Fibroblast of skin of right biceps (primary cell): ENCODE measurements around the gene SERPINA10.
A peak's percentile ranks its signal among the peaks of the same experiment; 100 is the strongest.

ENCODE experiments used
- DNase-seq: peaks from one replicate; pipeline ENCODE4 v3.0.0-alpha.2; 2013

Gene SERPINA10

GRCh38 chr14:94292872-94293577, at the start of gene SERPINA10:
Gene SERPINA10, minus strand, starts transcription at chr14:94293268. Its CDS starts 2,675 bp downstream, at chr14:94290593.
- DNase-seq: no peak

GRCh38 chr14:94342334-94342934, 49.4 kb upstream of the SERPINA10 start:
- DNase-seq: peak; percentile 100

- no peak for DNase-seq
These were observed 48.7 kb upstream of the SERPINA10 start for GRCh38 chr14:94341656-94342333.

- DNase-seq: no peak
These were observed 47.5 kb upstream of the SERPINA10 start for GRCh38 chr14:94340533-94340932.

- no peak for DNase-seq
These were observed 45.0 kb upstream of the SERPINA10 start for GRCh38 chr14:94338023-94338422.

GRCh38 chr14:94337274-94337673, 44.2 kb upstream of the SERPINA10 start:
- DNase-seq: peak; percentile 71

GRCh38 chr14:94334872-94335271, 41.8 kb upstream of the SERPINA10 start:
- no peak for DNase-seq

GRCh38 chr14:94332587-94332986, 39.5 kb upstream of the SERPINA10 start:
- DNase-seq: no peak

GRCh38 chr14:94332063-94332583, 39.1 kb upstream of the SERPINA10 start:
- DNase-seq: no peak

GRCh38 chr14:94331462-94331861, 38.4 kb upstream of the SERPINA10 start:
- no peak for DNase-seq

GRCh38 chr14:94330857-94331256, 37.8 kb upstream of the SERPINA10 start:
- DNase-seq: no peak

- DNase-seq: no peak
These were observed 37.4 kb upstream of the SERPINA10 start for GRCh38 chr14:94330432-94330831.

- DNase-seq: no peak
These were observed 36.8 kb upstream of the SERPINA10 start for GRCh38 chr14:94329857-94330256.

- no peak for DNase-seq
These were observed 35.1 kb upstream of the SERPINA10 start for GRCh38 chr14:94328196-94328595.

GRCh38 chr14:94322648-94323570, 29.8 kb upstream of the SERPINA10 start, which contains the start of gene SERPINA6:
Gene SERPINA6, minus strand, starts transcription at chr14:94323336. Its CDS starts 8,688 bp downstream, at chr14:94314648.
- DNase-seq: peak; percentile 39

- no peak for DNase-seq
These were observed 28.6 kb upstream of the SERPINA10 start for GRCh38 chr14:94321421-94322271.

GRCh38 chr14:94320243-94320642, 27.2 kb upstream of the SERPINA10 start:
- DNase-seq: no peak

GRCh38 chr14:94317259-94317658, 24.2 kb upstream of the SERPINA10 start:
- no peak for DNase-seq

- DNase-seq: no peak
These were observed 23.6 kb upstream of the SERPINA10 start for GRCh38 chr14:94316692-94317091.

- no peak for DNase-seq
These were observed 21.8 kb upstream of the SERPINA10 start for GRCh38 chr14:94314890-94315289.

GRCh38 chr14:94313991-94314655, 21.1 kb upstream of the SERPINA10 start:
- no peak for DNase-seq
